8988T (cell line): ENCODE data around the gene DAPK2.

Experiments used
- DNase-seq: peaks from one replicate; pipeline ENCODE4 v3.0.0; 2011

DAPK2 gene

GRCh38 chr15:63939531-63940130 lies 106.7 kb downstream of the DAPK2 start:
- DNase-seq: no peak

- DNase-seq: no peak
Observed at GRCh38 chr15:63938486-63939061, 107.7 kb downstream of the DAPK2 start.

- no peak for DNase-seq
Observed at GRCh38 chr15:63933522-63933921, 112.8 kb downstream of the DAPK2 start.

GRCh38 chr15:63931556-63931955 lies 114.7 kb downstream of the DAPK2 start:
- DNase-seq: no peak

GRCh38 chr15:63930034-63930433 lies 116.3 kb downstream of the DAPK2 start:
- DNase-seq: no peak

- DNase-seq: no peak
Observed at GRCh38 chr15:63928185-63928842, 118.0 kb downstream of the DAPK2 start.

GRCh38 chr15:63923993-63924950 lies 122.0 kb downstream of the DAPK2 start:
- no peak for DNase-seq

- DNase-seq: no peak
Observed at GRCh38 chr15:63922916-63923315, 123.4 kb downstream of the DAPK2 start.

GRCh38 chr15:63922261-63922904 lies 123.9 kb downstream of the DAPK2 start:
- no peak for DNase-seq

GRCh38 chr15:63920504-63921175 lies 125.6 kb downstream of the DAPK2 start:
- no peak for DNase-seq

- no peak for DNase-seq
Observed at GRCh38 chr15:63918901-63919348, 127.4 kb downstream of the DAPK2 start.

GRCh38 chr15:63918317-63918672 lies 128.0 kb downstream of the DAPK2 start:
- no peak for DNase-seq

- DNase-seq: no peak
Observed at GRCh38 chr15:63917588-63918316, 128.5 kb downstream of the DAPK2 start.

- peak; percentile 36 for DNase-seq
Observed at GRCh38 chr15:63915873-63916771, 130.2 kb downstream of the DAPK2 start.

- DNase-seq: no peak
Observed at GRCh38 chr15:63915209-63915872, 130.9 kb downstream of the DAPK2 start.

- no peak for DNase-seq
Observed at GRCh38 chr15:63913786-63914315, 132.4 kb downstream of the DAPK2 start.

- no peak for DNase-seq
Observed at GRCh38 chr15:63913336-63913735, 132.9 kb downstream of the DAPK2 start.

- DNase-seq: no peak
Observed at GRCh38 chr15:63912061-63912615, 134.1 kb downstream of the DAPK2 start.

GRCh38 chr15:63911160-63911559 lies 135.1 kb downstream of the DAPK2 start:
- DNase-seq: no peak
